Measurements from ENCODE around the gene ZNF638.
"Not testable (repeated sequence)": the region's sequence is repeated elsewhere in the genome, so short reads cannot be mapped to it uniquely, and the experiment has no call there.

Gene ZNF638

DNA sequence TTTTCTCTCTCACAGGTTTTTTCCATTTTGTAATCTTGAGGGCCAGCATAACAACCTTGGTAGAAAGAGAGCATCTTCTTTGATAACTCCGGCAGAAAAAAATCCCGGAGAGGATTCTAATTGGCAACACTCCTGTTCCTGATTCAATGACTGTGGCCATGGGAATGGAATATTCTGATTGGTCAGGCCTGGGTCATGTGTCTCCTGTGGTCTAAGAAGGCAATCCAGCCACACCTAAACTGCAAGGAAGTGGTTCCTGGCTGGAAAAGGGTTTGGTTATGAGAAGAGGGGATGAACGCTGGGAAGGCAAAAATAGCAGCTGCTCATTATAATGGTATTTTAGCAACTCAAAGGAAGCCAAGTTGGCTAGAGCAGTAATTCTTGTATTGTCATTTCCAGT, 24.8 kb upstream of the ZNF638 start:
- no peaks in the 10 kb centered on the region for H3K9me3 ChIP-seq (ENCODE audit: control insufficient read depth, low read depth, low read length)
- H3K36me3 ChIP-seq (ENCODE audit: control insufficient read depth, low read depth, low read length): no peaks in the 10 kb centered on the region
- no peak overlapping the region for H3K4me3 ChIP-seq (ENCODE audit: low read length)
- no peak overlapping the region for H3K27ac ChIP-seq (ENCODE audit: low read length)
- H3K27me3 ChIP-seq (ENCODE audit: control insufficient read depth, insufficient read depth, low read length): no peaks in the 10 kb centered on the region
- no peak overlapping the region for H3K9ac ChIP-seq (ENCODE audit: low read length)
- H3K4me1 ChIP-seq (ENCODE audit: control insufficient read depth, low read depth, low read length): no peaks in the 10 kb centered on the region

- no peaks in the 10 kb centered on the region for H3K4me1 ChIP-seq (ENCODE audit: control insufficient read depth, low read depth, low read length)
- H3K27me3 ChIP-seq (ENCODE audit: control insufficient read depth, insufficient read depth, low read length): no peaks in the 10 kb centered on the region
- no peak overlapping the region for H3K27ac ChIP-seq (ENCODE audit: low read length)
- H3K9me3 ChIP-seq (ENCODE audit: control insufficient read depth, low read depth, low read length): no peaks in the 10 kb centered on the region
- H3K9ac ChIP-seq (ENCODE audit: low read length): no peak overlapping the region
- H3K36me3 ChIP-seq (ENCODE audit: control insufficient read depth, low read depth, low read length): no peaks in the 10 kb centered on the region
- H3K4me3 ChIP-seq (ENCODE audit: low read length): no peak overlapping the region
These were observed 18.4 kb upstream of the ZNF638 start for GRCh38 chr2:71313016-71313766.

- Histone ChIP-seq H3K9ac (ENCODE audit: low read length) (no peak overlapping the region), H3K36me3 (ENCODE audit: control insufficient read depth, low read depth, low read length) (no peaks in the 10 kb centered on the region), H3K4me3 (ENCODE audit: low read length) (no peak overlapping the region), H3K4me1 (ENCODE audit: control insufficient read depth, low read depth, low read length) (no peaks in the 10 kb centered on the region), H3K27ac (ENCODE audit: low read length) (no peak overlapping the region), H3K27me3 (ENCODE audit: control insufficient read depth, insufficient read depth, low read length) (no peaks in the 10 kb centered on the region), H3K9me3 (ENCODE audit: control insufficient read depth, low read depth, low read length) (no peaks in the 10 kb centered on the region)
These were observed 14.5 kb upstream of the ZNF638 start for GRCh38 chr2:71317060-71317459.

DNA sequence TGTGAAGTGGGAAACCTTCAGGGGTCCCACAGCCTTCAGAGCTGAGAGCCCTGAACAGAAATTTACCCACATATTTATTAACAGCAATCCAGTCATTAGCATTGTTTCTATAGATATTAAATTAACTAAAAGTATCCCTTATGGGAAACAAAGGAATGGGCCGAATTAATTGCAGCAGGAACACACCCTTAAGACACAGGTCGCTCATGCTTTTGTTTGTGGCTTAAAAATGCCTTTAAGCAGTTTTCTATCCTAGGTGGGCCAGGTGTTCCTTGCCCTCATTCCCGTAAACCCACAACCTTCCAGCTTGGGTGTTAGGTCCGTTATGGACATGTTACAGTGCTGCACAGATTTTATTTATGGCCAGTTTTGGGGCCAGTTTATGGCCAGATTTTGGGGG, 13.7 kb upstream of the ZNF638 start:
- not testable (repeated sequence) for H3K36me3 ChIP-seq (ENCODE audit: control insufficient read depth, low read depth, low read length); H3K27ac ChIP-seq (ENCODE audit: low read length); H3K27me3 ChIP-seq (ENCODE audit: control insufficient read depth, insufficient read depth, low read length); H3K4me1 ChIP-seq (ENCODE audit: control insufficient read depth, low read depth, low read length); H3K4me3 ChIP-seq (ENCODE audit: low read length); H3K9me3 ChIP-seq (ENCODE audit: control insufficient read depth, low read depth, low read length); H3K9ac ChIP-seq (ENCODE audit: low read length)

DNA sequence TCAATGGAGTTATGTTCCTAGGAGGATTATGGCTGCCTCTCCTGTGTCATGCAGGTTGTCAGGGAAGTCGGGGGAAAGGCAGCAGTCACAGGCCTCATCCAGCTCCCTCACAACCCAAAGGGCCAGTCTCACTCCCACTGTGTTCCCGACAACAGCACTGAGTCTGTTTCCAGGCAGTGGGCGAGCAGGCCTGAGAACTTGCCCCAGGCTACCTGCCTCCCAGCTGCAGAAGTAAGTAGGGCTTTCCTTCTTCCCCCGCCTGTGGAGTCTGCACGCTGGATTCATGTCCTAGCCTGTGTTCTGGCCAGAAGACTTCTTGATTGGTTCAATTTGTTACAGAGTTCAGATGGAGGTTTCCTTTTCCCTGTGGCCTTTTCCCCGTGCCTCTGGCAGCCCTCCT, 8.2 kb upstream of the ZNF638 start:
- Histone ChIP-seq H3K9me3 (ENCODE audit: control insufficient read depth, low read depth, low read length) (no peaks in the 10 kb centered on the region), H3K27ac (ENCODE audit: low read length) (no peak overlapping the region)

DNA sequence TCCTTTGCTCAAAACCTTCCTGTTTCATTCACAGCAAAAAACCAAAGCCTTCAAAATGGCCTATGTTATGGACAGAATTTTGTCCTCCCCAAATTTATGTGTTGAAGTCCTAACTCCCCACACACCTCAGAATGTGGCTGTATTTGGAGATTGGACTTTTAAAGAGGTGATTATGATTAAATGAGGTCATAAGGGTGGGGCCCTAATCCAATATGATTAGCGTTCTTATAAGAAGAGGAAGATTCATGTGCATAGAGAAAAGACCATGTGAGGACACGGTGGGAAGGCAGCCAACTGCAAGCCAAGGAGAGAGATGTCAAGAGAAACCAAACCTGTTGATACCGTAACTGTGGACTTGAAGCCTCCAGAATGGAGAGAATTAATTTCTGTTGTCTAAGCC, 4.6 kb upstream of the ZNF638 start:
- Histone ChIP-seq H3K36me3 (ENCODE audit: control insufficient read depth, low read depth, low read length) (no peaks in the 10 kb centered on the region), H3K9me3 (ENCODE audit: control insufficient read depth, low read depth, low read length) (no peaks in the 10 kb centered on the region), H3K27ac (ENCODE audit: low read length) (no peak overlapping the region), H3K9ac (ENCODE audit: low read length) (no peak overlapping the region), H3K4me1 (ENCODE audit: control insufficient read depth, low read depth, low read length) (peaks cover 9% of the 10 kb centered on the region), H3K4me3 (ENCODE audit: low read length) (no peak overlapping the region), H3K27me3 (ENCODE audit: control insufficient read depth, insufficient read depth, low read length) (no peaks in the 10 kb centered on the region)

More for the DNA sequence above, 8.2 kb upstream of the ZNF638 start:
- Histone ChIP-seq H3K36me3 (ENCODE audit: control insufficient read depth, low read depth, low read length) (no peaks in the 10 kb centered on the region), H3K9ac (ENCODE audit: low read length) (no peak overlapping the region), H3K27me3 (ENCODE audit: control insufficient read depth, insufficient read depth, low read length) (no peaks in the 10 kb centered on the region), H3K4me1 (ENCODE audit: control insufficient read depth, low read depth, low read length) (peaks cover 7% of the 10 kb centered on the region), H3K4me3 (ENCODE audit: low read length) (no peak overlapping the region)

- Histone ChIP-seq H3K27ac (ENCODE audit: low read length) (no peak overlapping the region), H3K4me3 (ENCODE audit: low read length) (no peak overlapping the region), H3K9ac (ENCODE audit: low read length) (no peak overlapping the region)
These were observed 3.7 kb upstream of the ZNF638 start for GRCh38 chr2:71327916-71328315.

DNA sequence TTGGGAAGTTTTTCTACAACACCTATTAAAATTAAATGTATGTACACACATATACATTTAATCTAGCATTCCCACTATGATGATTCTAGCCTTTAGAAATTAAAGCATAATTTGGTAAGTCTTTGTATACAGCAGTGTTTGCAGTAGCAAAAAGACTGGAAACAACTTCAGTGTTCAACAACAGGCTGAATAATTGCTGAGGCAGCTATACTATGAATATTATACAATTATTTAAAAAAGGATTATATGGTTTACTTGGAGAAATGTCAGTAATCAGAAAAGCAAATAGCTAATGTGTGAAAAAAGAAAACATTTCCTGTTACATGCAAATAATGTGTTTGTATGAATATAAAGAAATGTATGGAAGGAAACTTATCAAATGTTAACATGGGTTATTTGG, 1.4 kb upstream of the ZNF638 start:
- Histone ChIP-seq H3K9ac (ENCODE audit: low read length) (no peak overlapping the region), H3K27ac (ENCODE audit: low read length) (no peak overlapping the region)

More at GRCh38 chr2:71327916-71328315, 3.7 kb upstream of the ZNF638 start:
- H3K9me3 ChIP-seq (ENCODE audit: control insufficient read depth, low read depth, low read length): no peaks in the 10 kb centered on the region
- H3K4me1 ChIP-seq (ENCODE audit: control insufficient read depth, low read depth, low read length): peaks cover 9% of the 10 kb centered on the region
- no peaks in the 10 kb centered on the region for H3K27me3 ChIP-seq (ENCODE audit: control insufficient read depth, insufficient read depth, low read length)
- no peaks in the 10 kb centered on the region for H3K36me3 ChIP-seq (ENCODE audit: control insufficient read depth, low read depth, low read length)

GRCh38 chr2:71330585-71331330, 824 bp upstream of the ZNF638 start:
- H3K27me3 ChIP-seq (ENCODE audit: control insufficient read depth, insufficient read depth, low read length): no peaks in the 10 kb centered on the region
- peaks cover 9% of the 10 kb centered on the region for H3K36me3 ChIP-seq (ENCODE audit: control insufficient read depth, low read depth, low read length)
- peaks cover 22% of the 10 kb centered on the region for H3K4me1 ChIP-seq (ENCODE audit: control insufficient read depth, low read depth, low read length)
- no peak overlapping the region for H3K27ac ChIP-seq (ENCODE audit: low read length)
- H3K4me3 ChIP-seq (ENCODE audit: low read length): peak overlapping the region; percentile 96
- no peak overlapping the region for H3K9ac ChIP-seq (ENCODE audit: low read length)
- no peaks in the 10 kb centered on the region for H3K9me3 ChIP-seq (ENCODE audit: control insufficient read depth, low read depth, low read length)

More for the DNA sequence above, 1.4 kb upstream of the ZNF638 start:
- H3K4me1 ChIP-seq (ENCODE audit: control insufficient read depth, low read depth, low read length): peaks cover 22% of the 10 kb centered on the region
- no peaks in the 10 kb centered on the region for H3K27me3 ChIP-seq (ENCODE audit: control insufficient read depth, insufficient read depth, low read length)
- H3K36me3 ChIP-seq (ENCODE audit: control insufficient read depth, low read depth, low read length): peaks cover 8% of the 10 kb centered on the region
- no peak overlapping the region for H3K4me3 ChIP-seq (ENCODE audit: low read length)
- H3K9me3 ChIP-seq (ENCODE audit: control insufficient read depth, low read depth, low read length): no peaks in the 10 kb centered on the region

DNA sequence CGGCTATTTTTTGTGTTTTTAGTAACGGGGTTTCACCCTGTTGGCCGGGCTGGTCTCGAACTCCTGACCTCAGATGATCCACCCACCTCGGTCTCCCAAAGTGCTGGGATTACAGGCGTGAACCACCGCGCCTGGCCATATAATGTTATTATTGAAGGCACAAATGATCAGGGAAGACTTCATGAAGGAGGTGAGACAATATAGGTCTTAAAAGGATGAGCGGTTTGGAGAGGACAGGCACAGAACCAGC, 326 bp upstream of the ZNF638 start:
- Histone ChIP-seq H3K4me3 (ENCODE audit: low read length) (peak overlapping the region; percentile 96), H3K4me1 (ENCODE audit: control insufficient read depth, low read depth, low read length) (peaks cover 22% of the 10 kb centered on the region), H3K9ac (ENCODE audit: low read length) (peak overlapping the region; percentile 91)
- H3K9me3 ChIP-seq (ENCODE audit: control insufficient read depth, low read depth, low read length); H3K27ac ChIP-seq (ENCODE audit: low read length); H3K36me3 ChIP-seq (ENCODE audit: control insufficient read depth, low read depth, low read length); H3K27me3 ChIP-seq (ENCODE audit: control insufficient read depth, insufficient read depth, low read length): not testable (repeated sequence)

- Histone ChIP-seq H3K27ac (ENCODE audit: low read length) (peak overlapping the region; percentile 48), H3K36me3 (ENCODE audit: control insufficient read depth, low read depth, low read length) (peaks cover 9% of the 10 kb centered on the region), H3K9ac (ENCODE audit: low read length) (peak overlapping the region; percentile 91), H3K9me3 (ENCODE audit: control insufficient read depth, low read depth, low read length) (no peaks in the 10 kb centered on the region), H3K4me1 (ENCODE audit: control insufficient read depth, low read depth, low read length) (peaks cover 22% of the 10 kb centered on the region), H3K4me3 (ENCODE audit: low read length) (peak overlapping the region; percentile 96), H3K27me3 (ENCODE audit: control insufficient read depth, insufficient read depth, low read length) (no peaks in the 10 kb centered on the region)
These were observed 834 bp downstream of the ZNF638 start for GRCh38 chr2:71332435-71332796.

- Histone ChIP-seq H3K27ac (ENCODE audit: low read length) (no peak overlapping the region), H3K27me3 (ENCODE audit: control insufficient read depth, insufficient read depth, low read length) (no peaks in the 10 kb centered on the region), H3K4me3 (ENCODE audit: low read length) (peak overlapping the region; percentile 96), H3K36me3 (ENCODE audit: control insufficient read depth, low read depth, low read length) (peaks cover 9% of the 10 kb centered on the region), H3K4me1 (ENCODE audit: control insufficient read depth, low read depth, low read length) (peaks cover 16% of the 10 kb centered on the region), H3K9ac (ENCODE audit: low read length) (peak overlapping the region; percentile 91), H3K9me3 (ENCODE audit: control insufficient read depth, low read depth, low read length) (no peaks in the 10 kb centered on the region)
These were observed 2.0 kb downstream of the ZNF638 start for GRCh38 chr2:71333619-71334018.
